ENCODE measurements around the gene CCL4L2. TPM values are rescaled to one million over a fixed set of nuclear protein-coding genes. Genes with fewer than 3 reads are reported as not detected.
"Not testable (repeated sequence)": the region's sequence is repeated elsewhere in the genome, so short reads cannot be mapped to it uniquely, and the experiment has no call there.

CCL4L2 gene
- 1.6 TPM for total RNA-seq

GRCh38 chr17:36210439-36211211, at the start of gene CCL4L2:
Gene CCL4L2 (plus strand): TSS chr17:36211063.
- H3K36me3 ChIP-seq (ENCODE audit: control insufficient read depth in 3 of 3, insufficient read depth in 3 of 3, low read length in 3 of 3); H3K9me3 ChIP-seq (ENCODE audit: control insufficient read depth in 3 of 3, low read length in 3 of 3); H3K4me3 ChIP-seq (ENCODE audit: low read length in 3 of 3); H3K27ac ChIP-seq (ENCODE audit: low read depth, low read length); H3K9ac ChIP-seq (ENCODE audit: low read depth in 1 of 3, low read length in 3 of 3); H3K4me1 ChIP-seq (ENCODE audit: control insufficient read depth in 3 of 3, insufficient read depth in 3 of 3, low read length in 3 of 3); H3K27me3 ChIP-seq (ENCODE audit: control insufficient read depth in 3 of 3, insufficient read depth in 3 of 3, low read length in 3 of 3): not testable (repeated sequence)

DNA sequence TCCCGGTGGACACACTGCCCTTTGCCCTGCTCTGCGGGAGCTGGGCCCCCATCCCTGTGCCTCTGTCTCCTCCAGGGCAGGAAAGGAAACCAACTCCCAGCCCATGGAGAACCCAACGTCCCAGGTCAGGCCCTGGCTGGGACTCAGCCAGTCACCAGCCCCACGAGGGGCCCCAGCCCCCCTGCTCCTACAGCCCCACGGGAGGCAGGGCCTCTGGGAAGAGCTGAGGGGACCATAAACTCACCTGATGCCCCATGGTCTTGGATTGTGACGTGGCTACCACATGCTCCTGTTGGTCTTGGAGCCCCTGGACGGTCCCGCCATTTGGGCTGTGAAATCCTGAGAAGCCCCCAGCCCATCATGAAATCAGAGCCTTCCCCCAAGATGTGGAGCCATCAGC, 42.0 kb upstream of the CCL4L2 start:
- not testable (repeated sequence) for H3K36me3 ChIP-seq (ENCODE audit: control insufficient read depth in 3 of 3, insufficient read depth in 3 of 3, low read length in 3 of 3); H3K27me3 ChIP-seq (ENCODE audit: control insufficient read depth in 3 of 3, insufficient read depth in 3 of 3, low read length in 3 of 3); H3K4me1 ChIP-seq (ENCODE audit: control insufficient read depth in 3 of 3, insufficient read depth in 3 of 3, low read length in 3 of 3); H3K27ac ChIP-seq (ENCODE audit: low read depth, low read length); H3K9ac ChIP-seq (ENCODE audit: low read depth in 1 of 3, low read length in 3 of 3); H3K9me3 ChIP-seq (ENCODE audit: control insufficient read depth in 3 of 3, low read length in 3 of 3); H3K4me3 ChIP-seq (ENCODE audit: low read length in 3 of 3)

- not testable (repeated sequence) for H3K9me3 ChIP-seq (ENCODE audit: control insufficient read depth in 3 of 3, low read length in 3 of 3); H3K9ac ChIP-seq (ENCODE audit: low read depth in 1 of 3, low read length in 3 of 3); H3K36me3 ChIP-seq (ENCODE audit: control insufficient read depth in 3 of 3, insufficient read depth in 3 of 3, low read length in 3 of 3); H3K27me3 ChIP-seq (ENCODE audit: control insufficient read depth in 3 of 3, insufficient read depth in 3 of 3, low read length in 3 of 3); H3K4me1 ChIP-seq (ENCODE audit: control insufficient read depth in 3 of 3, insufficient read depth in 3 of 3, low read length in 3 of 3); H3K4me3 ChIP-seq (ENCODE audit: low read length in 3 of 3); H3K27ac ChIP-seq (ENCODE audit: low read depth, low read length)
Measured at GRCh38 chr17:36176536-36176935, 34.3 kb upstream of the CCL4L2 start, which contains the start of gene TBC1D3B. Gene TBC1D3B (minus strand): TSS chr17:36176636. CDS start chr17:36175050, 1,586 bp downstream.

DNA sequence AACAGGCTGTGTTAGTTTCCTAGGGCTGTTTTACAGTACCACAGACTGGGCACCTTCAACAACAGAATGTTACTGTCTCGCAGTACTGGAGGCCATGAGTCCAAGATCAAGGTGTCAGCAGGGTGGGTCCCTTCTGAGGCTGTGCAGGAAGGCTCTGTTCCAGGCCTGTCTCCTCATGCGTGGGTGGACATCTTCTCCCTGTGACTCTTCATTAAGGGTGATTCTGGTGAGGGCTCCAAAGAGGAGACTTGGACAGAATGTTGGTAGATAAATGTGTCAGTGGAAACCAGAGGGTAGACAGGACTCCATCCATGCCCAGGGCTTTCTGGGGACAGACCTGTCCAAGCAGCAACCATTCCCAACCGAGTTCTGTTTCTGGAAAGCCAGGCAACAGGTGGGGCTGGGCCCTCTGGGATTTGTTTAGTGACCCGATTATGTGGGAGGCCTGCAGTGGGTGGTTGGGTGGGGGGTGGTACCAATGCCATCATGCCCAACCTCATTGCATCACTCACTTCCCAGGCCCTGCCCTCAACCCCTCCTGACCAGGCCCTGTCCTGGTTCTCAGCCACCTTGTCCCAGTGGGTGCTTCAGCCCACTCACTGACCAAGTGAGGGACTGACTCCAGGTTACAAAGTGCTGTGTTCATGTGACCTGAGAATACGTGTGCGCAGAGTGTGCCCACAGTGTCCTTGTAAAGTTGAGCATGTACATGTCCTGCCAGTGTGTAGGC, 29.3 kb upstream of the CCL4L2 start:
- not testable (repeated sequence) for H3K4me1 ChIP-seq (ENCODE audit: control insufficient read depth in 3 of 3, insufficient read depth in 3 of 3, low read length in 3 of 3); H3K9ac ChIP-seq (ENCODE audit: low read depth in 1 of 3, low read length in 3 of 3); H3K9me3 ChIP-seq (ENCODE audit: control insufficient read depth in 3 of 3, low read length in 3 of 3); H3K36me3 ChIP-seq (ENCODE audit: control insufficient read depth in 3 of 3, insufficient read depth in 3 of 3, low read length in 3 of 3); H3K4me3 ChIP-seq (ENCODE audit: low read length in 3 of 3); H3K27ac ChIP-seq (ENCODE audit: low read depth, low read length)
- peaks cover 4 to 28% (median 10%) of the 10 kb centered on the region in 3 donors for H3K27me3 ChIP-seq (ENCODE audit: control insufficient read depth in 3 of 3, insufficient read depth in 3 of 3, low read length in 3 of 3)

GRCh38 chr17:36182176-36183000, 28.5 kb upstream of the CCL4L2 start:
- Histone ChIP-seq H3K4me1 (ENCODE audit: control insufficient read depth in 3 of 3, insufficient read depth in 3 of 3, low read length in 3 of 3) (peaks cover 0 to 8% (median 0%) of the 10 kb centered on the region in 3 donors), H3K4me3 (ENCODE audit: low read length in 3 of 3) (peak overlapping the region in 2 of 3 donors; percentile 49 to 54), H3K9me3 (ENCODE audit: control insufficient read depth in 3 of 3, low read length in 3 of 3) (no peaks in the 10 kb centered on the region), H3K36me3 (ENCODE audit: control insufficient read depth in 3 of 3, insufficient read depth in 3 of 3, low read length in 3 of 3) (no peaks in the 10 kb centered on the region), H3K9ac (ENCODE audit: low read depth in 1 of 3, low read length in 3 of 3) (peak overlapping the region in 2 of 3 donors; percentile 16 to 38), H3K27ac (ENCODE audit: low read depth, low read length) (no peak overlapping the region), H3K27me3 (ENCODE audit: control insufficient read depth in 3 of 3, insufficient read depth in 3 of 3, low read length in 3 of 3) (peaks cover 4 to 28% (median 10%) of the 10 kb centered on the region in 3 donors)

GRCh38 chr17:36183001-36183971, 27.6 kb upstream of the CCL4L2 start:
- Histone ChIP-seq H3K9ac (ENCODE audit: low read depth in 1 of 3, low read length in 3 of 3) (peak overlapping the region in 2 of 3 donors; percentile 38 to 50), H3K27me3 (ENCODE audit: control insufficient read depth in 3 of 3, insufficient read depth in 3 of 3, low read length in 3 of 3) (peaks cover 4 to 28% (median 10%) of the 10 kb centered on the region in 3 donors), H3K27ac (ENCODE audit: low read depth, low read length) (no peak overlapping the region), H3K9me3 (ENCODE audit: control insufficient read depth in 3 of 3, low read length in 3 of 3) (no peaks in the 10 kb centered on the region), H3K4me3 (ENCODE audit: low read length in 3 of 3) (peak overlapping the region; percentile 2 to 54 (median 49)), H3K36me3 (ENCODE audit: control insufficient read depth in 3 of 3, insufficient read depth in 3 of 3, low read length in 3 of 3) (no peaks in the 10 kb centered on the region), H3K4me1 (ENCODE audit: control insufficient read depth in 3 of 3, insufficient read depth in 3 of 3, low read length in 3 of 3) (peaks cover 0 to 8% (median 0%) of the 10 kb centered on the region in 3 donors)

DNA sequence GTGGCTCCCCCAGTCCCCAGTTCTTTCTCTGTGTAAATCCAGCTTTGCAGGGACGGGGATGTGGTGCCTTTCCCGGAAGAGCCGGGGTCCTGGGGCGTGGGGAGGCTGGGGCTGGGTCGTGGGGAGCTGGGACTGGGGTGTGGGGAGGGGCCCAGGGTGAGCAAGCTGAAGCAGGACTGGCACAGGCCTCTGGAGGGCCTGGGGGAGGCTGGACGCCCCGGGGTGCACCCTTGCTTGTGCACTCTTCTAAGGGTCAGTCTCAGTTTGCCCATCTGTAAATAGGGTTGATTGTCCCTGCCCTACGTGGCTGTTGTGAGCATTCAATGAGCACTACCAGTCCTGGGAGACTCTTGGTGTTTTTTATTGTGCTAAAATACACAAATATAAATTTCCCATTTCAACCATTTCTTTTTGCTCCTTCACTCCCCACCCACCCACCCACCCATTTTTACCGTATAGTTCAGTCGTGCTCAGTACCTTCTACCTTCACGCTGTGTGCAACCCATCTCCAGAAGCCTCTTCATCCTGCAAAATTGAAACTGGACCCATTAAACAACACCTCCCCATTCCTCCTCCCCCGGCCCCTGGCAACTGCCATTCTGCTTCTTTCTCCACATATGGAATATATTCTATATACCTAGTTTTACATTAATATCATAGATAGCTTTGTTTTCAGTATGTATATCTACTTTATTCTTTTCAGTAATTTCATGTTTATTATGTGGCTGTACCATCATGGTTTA, 26.7 kb upstream of the CCL4L2 start:
- no peaks in the 10 kb centered on the region for H3K36me3 ChIP-seq (ENCODE audit: control insufficient read depth in 3 of 3, insufficient read depth in 3 of 3, low read length in 3 of 3)
- H3K27ac ChIP-seq (ENCODE audit: low read depth, low read length): no peak overlapping the region
- H3K4me1 ChIP-seq (ENCODE audit: control insufficient read depth in 3 of 3, insufficient read depth in 3 of 3, low read length in 3 of 3): peaks cover 0 to 8% (median 0%) of the 10 kb centered on the region in 3 donors
- H3K4me3 ChIP-seq (ENCODE audit: low read length in 3 of 3): no peak overlapping the region
- H3K9ac ChIP-seq (ENCODE audit: low read depth in 1 of 3, low read length in 3 of 3): no peak overlapping the region
- H3K27me3 ChIP-seq (ENCODE audit: control insufficient read depth in 3 of 3, insufficient read depth in 3 of 3, low read length in 3 of 3): peaks cover 4 to 28% (median 10%) of the 10 kb centered on the region in 3 donors
- no peaks in the 10 kb centered on the region for H3K9me3 ChIP-seq (ENCODE audit: control insufficient read depth in 3 of 3, low read length in 3 of 3)

- no peaks in the 10 kb centered on the region for H3K9me3 ChIP-seq (ENCODE audit: control insufficient read depth in 3 of 3, low read length in 3 of 3)
- H3K9ac ChIP-seq (ENCODE audit: low read depth in 1 of 3, low read length in 3 of 3): no peak overlapping the region
- no peak overlapping the region for H3K27ac ChIP-seq (ENCODE audit: low read depth, low read length)
- H3K4me3 ChIP-seq (ENCODE audit: low read length in 3 of 3): no peak overlapping the region
- H3K36me3 ChIP-seq (ENCODE audit: control insufficient read depth in 3 of 3, insufficient read depth in 3 of 3, low read length in 3 of 3): no peaks in the 10 kb centered on the region
- peaks cover 0 to 8% (median 0%) of the 10 kb centered on the region in 3 donors for H3K4me1 ChIP-seq (ENCODE audit: control insufficient read depth in 3 of 3, insufficient read depth in 3 of 3, low read length in 3 of 3)
- peaks cover 4 to 28% (median 10%) of the 10 kb centered on the region in 3 donors for H3K27me3 ChIP-seq (ENCODE audit: control insufficient read depth in 3 of 3, insufficient read depth in 3 of 3, low read length in 3 of 3)
Measured at GRCh38 chr17:36185416-36185815, 25.4 kb upstream of the CCL4L2 start.
